ENCODE results near the gene TSEN2. TPM values are rescaled to one million over a fixed set of nuclear protein-coding genes. Genes with fewer than 3 reads are reported as not detected.
"Not testable (repeated sequence)": the region's sequence is repeated elsewhere in the genome, so short reads cannot be mapped to it uniquely, and the experiment has no call there.

TSEN2 gene
- total RNA-seq, 2 donors from 2014 or later, result 15.3 to 16.8 TPM

GRCh38 chr3:12449889-12450682 lies 34.2 kb upstream of the TSEN2 start:
- DNase-seq (no peak), ATAC-seq (no peak)
- intact Hi-C loops (cut with DNase I), result loop anchor here in 1 of 2 donors (10.0 kb wide), 1 partner anchor 75 kb away; no protein-coding TSS in a partner anchor

GRCh38 chr3:12451481-12451880 lies 32.8 kb upstream of the TSEN2 start:
- no peak for DNase-seq
- intact Hi-C loops (cut with DNase I), result no loop called here
- no peak for ATAC-seq

GRCh38 chr3:12451960-12452359 lies 32.3 kb upstream of the TSEN2 start:
- DNase-seq, result no peak
- intact Hi-C loops (cut with DNase I), result no loop called here
- no peak for ATAC-seq

GRCh38 chr3:12452361-12453330 lies 31.6 kb upstream of the TSEN2 start:
- intact Hi-C loops (cut with DNase I), result no loop called here
- DNase-seq (no peak), ATAC-seq (peak in 1 of 2 donors; percentile 88)

GRCh38 chr3:12454076-12454815 lies 30.0 kb upstream of the TSEN2 start:
- DNase-seq (no peak), ATAC-seq (no peak)
- intact Hi-C loops (cut with DNase I), result no loop called here

- no peak for DNase-seq
- ATAC-seq, result no peak
- intact Hi-C loops (cut with DNase I), result no loop called here
Measured at GRCh38 chr3:12454816-12455121, 29.5 kb upstream of the TSEN2 start.

GRCh38 chr3:12455740-12456139 lies 28.5 kb upstream of the TSEN2 start:
- no peak for ATAC-seq

GRCh38 chr3:12456441-12456840 lies 27.8 kb upstream of the TSEN2 start:
- ATAC-seq (no peak), DNase-seq (no peak)
- intact Hi-C loops (cut with DNase I), result no loop called here

More at GRCh38 chr3:12455740-12456139, 28.5 kb upstream of the TSEN2 start:
- intact Hi-C loops (cut with DNase I), result no loop called here
- no peak for DNase-seq

- intact Hi-C loops (cut with DNase I); ATAC-seq; DNase-seq: not testable (repeated sequence)
Measured at GRCh38 chr3:12457380-12457779, 26.9 kb upstream of the TSEN2 start.

GRCh38 chr3:12458901-12459300 lies 25.4 kb upstream of the TSEN2 start:
- intact Hi-C loops (cut with DNase I), result no loop called here
- peak in 1 of 2 donors; percentile 73 for ATAC-seq
- no peak for DNase-seq

GRCh38 chr3:12460127-12460526 lies 24.2 kb upstream of the TSEN2 start:
- ATAC-seq (no peak), DNase-seq (no peak)
- intact Hi-C loops (cut with DNase I), result no loop called here

- no peak for DNase-seq
- intact Hi-C loops (cut with DNase I), result no loop called here
- no peak for ATAC-seq
Measured at GRCh38 chr3:12461097-12461649, 23.1 kb upstream of the TSEN2 start.

GRCh38 chr3:12462159-12462947 lies 21.9 kb upstream of the TSEN2 start:
- ATAC-seq (peak; percentile 43 to 68), DNase-seq (no peak)
- intact Hi-C loops (cut with DNase I), result no loop called here

- intact Hi-C loops (cut with DNase I), result no loop called here
- DNase-seq, result no peak
Measured at GRCh38 chr3:12463686-12464085, 20.6 kb upstream of the TSEN2 start.

GRCh38 chr3:12464181-12464580 lies 20.1 kb upstream of the TSEN2 start:
- DNase-seq, result no peak
- intact Hi-C loops (cut with DNase I), result no loop called here
- no peak for ATAC-seq

More at GRCh38 chr3:12463686-12464085, 20.6 kb upstream of the TSEN2 start:
- no peak for ATAC-seq

- no peak for ATAC-seq
- no peak for DNase-seq
- intact Hi-C loops (cut with DNase I), result no loop called here
Measured at GRCh38 chr3:12465151-12465835, 19.0 kb upstream of the TSEN2 start.

GRCh38 chr3:12465836-12466225 lies 18.4 kb upstream of the TSEN2 start:
- no peak for DNase-seq
- ATAC-seq, result no peak
- intact Hi-C loops (cut with DNase I), result no loop called here

GRCh38 chr3:12467746-12468145 lies 16.5 kb upstream of the TSEN2 start:
- intact Hi-C loops (cut with DNase I), result no loop called here
- ATAC-seq (no peak), DNase-seq (no peak)
